ENCODE results near the gene COL19A1.

The COL19A1 gene

GRCh38 chr6:70072540-70073179 is 206.3 kb downstream of the COL19A1 start:
- DNase-seq: no peak

GRCh38 chr6:70073637-70074036 is 207.3 kb downstream of the COL19A1 start:
- no peak for DNase-seq

GRCh38 chr6:70079241-70079640 is 212.9 kb downstream of the COL19A1 start:
- DNase-seq: no peak

GRCh38 chr6:70080443-70081070 is 214.2 kb downstream of the COL19A1 start:
- DNase-seq: no peak

GRCh38 chr6:70082830-70083229 is 216.5 kb downstream of the COL19A1 start:
- no peak for DNase-seq

GRCh38 chr6:70086806-70087205 is 220.4 kb downstream of the COL19A1 start:
- DNase-seq: no peak

GRCh38 chr6:70094156-70094555 is 227.8 kb downstream of the COL19A1 start:
- no peak for DNase-seq

- no peak for DNase-seq
Observed at GRCh38 chr6:70099732-70100131, 233.4 kb downstream of the COL19A1 start.

- no peak for DNase-seq
Observed at GRCh38 chr6:70103798-70104197, 237.4 kb downstream of the COL19A1 start.

- DNase-seq: peak; percentile 5 to 11
Observed at GRCh38 chr6:70107852-70108629, 241.7 kb downstream of the COL19A1 start.

- no peak for DNase-seq
Observed at GRCh38 chr6:70110126-70111022, 244.0 kb downstream of the COL19A1 start.

GRCh38 chr6:70111737-70112136 is 245.4 kb downstream of the COL19A1 start:
- DNase-seq: no peak

GRCh38 chr6:70112716-70113115 is 246.4 kb downstream of the COL19A1 start:
- DNase-seq: no peak

- no peak for DNase-seq
Observed at GRCh38 chr6:70113171-70113570, 246.8 kb downstream of the COL19A1 start.

- DNase-seq: no peak
Observed at GRCh38 chr6:70118670-70119069, 252.3 kb downstream of the COL19A1 start.

GRCh38 chr6:70119218-70119835 is 253.0 kb downstream of the COL19A1 start:
- DNase-seq: no peak

GRCh38 chr6:70124443-70124842 is 258.1 kb downstream of the COL19A1 start:
- no peak for DNase-seq

- no peak for DNase-seq
Observed at GRCh38 chr6:70124882-70125545, 258.7 kb downstream of the COL19A1 start.

GRCh38 chr6:70125602-70126001 is 259.2 kb downstream of the COL19A1 start:
- no peak for DNase-seq

GRCh38 chr6:70129341-70129740 is 263.0 kb downstream of the COL19A1 start:
- DNase-seq: no peak

- DNase-seq: no peak
Observed at GRCh38 chr6:70130865-70131264, 264.5 kb downstream of the COL19A1 start.

- DNase-seq: no peak
Observed at GRCh38 chr6:70131528-70131927, 265.2 kb downstream of the COL19A1 start.
